H9 (cell line): ENCODE results near the gene FUCA1. TPM values are rescaled to one million over a fixed set of nuclear protein-coding genes. Genes with fewer than 3 reads are reported as not detected.

Source experiments
- DNase-seq: peaks from one replicate; pipeline ENCODE4 v3.0.0-alpha.2; 2017
- H2AFZ ChIP-seq: one replicate; pipeline ENCODE4 v1.6.1; 2013; ENCODE audit warnings: mild to moderate bottlenecking, low read length, control low read depth, moderate library complexity
- H2AK5ac ChIP-seq: 2 replicates; pipeline ENCODE4 v1.6.1; 2013; ENCODE audit warnings: low read length, control low read depth, mixed read lengths; ENCODE audit not compliant: insufficient read length
- H2BK120ac ChIP-seq: one replicate; pipeline ENCODE4 v1.6.1; 2013; ENCODE audit warnings: low read depth, mild to moderate bottlenecking, low read length, control low read depth, inconsistent platforms; ENCODE audit not compliant: poor library complexity, severe bottlenecking
- H2BK12ac ChIP-seq: 2 replicates; pipeline ENCODE4 v1.6.1; 2013; ENCODE audit warnings: low read length, control low read depth, mixed read lengths, low read depth; ENCODE audit not compliant: insufficient read length
- H2BK15ac ChIP-seq: 2 replicates; pipeline ENCODE4 v1.6.1; 2013; ENCODE audit warnings: low read depth, low read length, control low read depth
- H2BK20ac ChIP-seq: one replicate; pipeline ENCODE4 v1.6.1; 2013; ENCODE audit warnings: low read depth, mild to moderate bottlenecking, low read length, control low read depth, inconsistent platforms; ENCODE audit not compliant: poor library complexity, severe bottlenecking
- H2BK5ac ChIP-seq: 2 replicates; pipeline ENCODE4 v1.6.1; 2013; ENCODE audit warnings: low read length, control low read depth, mixed read lengths; ENCODE audit not compliant: insufficient read length
- H3K14ac ChIP-seq: 2 replicates; pipeline ENCODE4 v1.6.1; 2013; ENCODE audit warnings: low read length, control low read depth; ENCODE audit not compliant: insufficient read depth
- H3K18ac ChIP-seq: 2 replicates; pipeline ENCODE4 v1.6.1; 2013; ENCODE audit warnings: low read depth, mild to moderate bottlenecking, mixed read lengths, low read length, control low read depth; ENCODE audit not compliant: insufficient read length
- H3K23ac ChIP-seq: 2 replicates; pipeline ENCODE4 v1.6.1; 2013; ENCODE audit warnings: low read length, control low read depth, mixed read lengths, low read depth; ENCODE audit not compliant: insufficient read length
- H3K23me2 ChIP-seq: 2 replicates; pipeline ENCODE4 v1.6.1; 2013; ENCODE audit warnings: low read depth, mild to moderate bottlenecking, mixed read lengths, low read length, control low read depth; ENCODE audit not compliant: insufficient read length, poor library complexity, severe bottlenecking
- H3K27ac ChIP-seq: 2 replicates; pipeline ENCODE4 v1.5.1; 2013; ENCODE audit warnings: low read length, control low read depth, mixed read lengths, low read depth; ENCODE audit not compliant: insufficient read length
- H3K27me3 ChIP-seq: 2 replicates; pipeline ENCODE4 v1.6.1; 2013; ENCODE audit warnings: low read length, control low read depth, inconsistent platforms; ENCODE audit not compliant: insufficient read depth
- H3K4ac ChIP-seq: 2 replicates; pipeline ENCODE4 v1.6.1; 2013; ENCODE audit warnings: low read depth, mild to moderate bottlenecking, control low read depth, inconsistent platforms, low read length, moderate library complexity
- H3K4me1 ChIP-seq: 2 replicates; pipeline ENCODE4 v1.6.1; 2013; ENCODE audit warnings: low read length, control low read depth, inconsistent platforms; ENCODE audit not compliant: insufficient read depth
- H3K4me2 ChIP-seq: 2 replicates; pipeline ENCODE4 v1.6.1; 2013; ENCODE audit warnings: low read length, control low read depth, mixed read lengths; ENCODE audit not compliant: insufficient read length, insufficient read depth
- H3K56ac ChIP-seq: 2 replicates; pipeline ENCODE4 v1.6.1; 2013; ENCODE audit warnings: low read depth, mild to moderate bottlenecking, mixed read lengths, low read length, control low read depth; ENCODE audit not compliant: insufficient read length
- H3K79me1 ChIP-seq: 2 replicates; pipeline ENCODE4 v1.6.1; 2013; ENCODE audit warnings: low read depth, mild to moderate bottlenecking, moderate library complexity, low read length, control low read depth, inconsistent platforms; ENCODE audit not compliant: insufficient read depth, poor library complexity, severe bottlenecking
- H3K79me2 ChIP-seq: 2 replicates; pipeline ENCODE4 v1.6.1; 2013; ENCODE audit warnings: low read length, control low read depth, inconsistent platforms; ENCODE audit not compliant: insufficient read depth
- H3K9ac ChIP-seq: 2 replicates; pipeline ENCODE4 v1.6.1; 2013; ENCODE audit warnings: low read length, control low read depth, mixed read lengths; ENCODE audit not compliant: insufficient read length; ENCODE audit errors: extremely low read depth
- H3K9me3 ChIP-seq: one replicate; pipeline ENCODE4 v1.6.1; 2013; ENCODE audit warnings: low read depth, low read length, inconsistent platforms; ENCODE audit not compliant: control insufficient read depth
- H3T11ph ChIP-seq: one replicate; pipeline ENCODE4 v1.6.1; 2013; ENCODE audit warnings: mild to moderate bottlenecking, low read length, control low read depth, inconsistent platforms
- H4K20me1 ChIP-seq: one replicate; pipeline ENCODE4 v1.6.1; 2013; ENCODE audit not compliant: control insufficient read depth, insufficient read length, insufficient read depth
- H4K5ac ChIP-seq: 2 replicates; pipeline ENCODE4 v1.6.1; 2013; ENCODE audit warnings: low read depth, mild to moderate bottlenecking, mixed read lengths, low read length, control low read depth; ENCODE audit not compliant: insufficient read length
- H4K8ac ChIP-seq: replicated peaks from 2 replicates; pipeline ENCODE4 v1.6.1; 2013; ENCODE audit warnings: low read length, control low read depth, mixed read lengths, low read depth; ENCODE audit not compliant: insufficient read length
- H4K91ac ChIP-seq: 2 replicates; pipeline ENCODE4 v1.6.1; 2013; ENCODE audit warnings: low read depth, mild to moderate bottlenecking, moderate library complexity, mixed read lengths, low read length, control low read depth; ENCODE audit not compliant: insufficient read length
- H3K27ac Mint-ChIP-seq, 3 experiments: 2 replicates in 2 of 3; 3 replicates in 1 of 3; pipeline ENCODE4 v1.8.0; 2020 to 2021; ENCODE audit warnings: mixed read lengths in 3 of 3, mild to moderate bottlenecking in 1 of 3, moderate library complexity in 1 of 3
- H3K27me3 Mint-ChIP-seq: 2 replicates; pipeline ENCODE4 v1.8.0; 2021; ENCODE audit warnings: low read depth, mild to moderate bottlenecking, moderate library complexity, mixed read lengths
- H3K36me3 Mint-ChIP-seq, 3 experiments: 2 replicates in 2 of 3; 3 replicates in 1 of 3; pipeline ENCODE4 v1.8.0; 2020 to 2021; ENCODE audit warnings: low read depth in 3 of 3, mixed read lengths in 3 of 3; ENCODE audit not compliant: insufficient read depth in 1 of 3
- H3K4me1 Mint-ChIP-seq, 2 experiments: 2 replicates each; pipeline ENCODE4 v1.8.0; 2020; ENCODE audit warnings: mixed read lengths in 2 of 2
- H3K4me3 Mint-ChIP-seq, 2 experiments: 2 replicates in 1 of 2; 3 replicates in 1 of 2; pipeline ENCODE4 v1.8.0; 2020 to 2021; ENCODE audit warnings: mild to moderate bottlenecking in 2 of 2, mixed read lengths in 2 of 2, moderate library complexity in 1 of 2
- H3K9me3 Mint-ChIP-seq, 2 experiments: 2 replicates in 1 of 2; 3 replicates in 1 of 2; pipeline ENCODE4 v1.8.0; 2020; ENCODE audit warnings: mild to moderate bottlenecking in 2 of 2, mixed read lengths in 2 of 2, moderate library complexity in 1 of 2
- CTCF ChIP-seq: fragments of 200-600 bp; sonication (generic); conservative IDR thresholded peaks from 3 replicates; pipeline ENCODE4 v1.8.0; 2021; ENCODE audit warnings: antibody characterized with exemption, mild to moderate bottlenecking
- WGBS: extraction: QIAGEN DNeasy Blood & Tissue Kit; methylation state at CpG from one replicate; pipeline ENCODE4 v1.1.7; 2013; ENCODE audit warnings: missing lambda C conversion rate, low lambda C conversion rate, mixed read lengths; ENCODE audit not compliant: insufficient read length; ENCODE audit errors: extremely low coverage; 5-methylcytosine and 5-hydroxymethylcytosine counted together
- total RNA-seq: library from RNA; stranded (reverse); gene quantifications from 2 replicates; pipeline ENCODE4 v1.2.1, GENCODE V29; 2021

FUCA1 gene
- total RNA-seq, 1 experiment from 2014 or later: 9.1 TPM

GRCh38 chr1:23804183-23804835 is 63.8 kb downstream of the FUCA1 start:
- H3K4me3 Mint-ChIP-seq: no peak overlapping the region
- Histone ChIP-seq H2AFZ (no peak overlapping the region), H4K20me1 (no peaks in the 10 kb centered on the region), H3K23me2 (peaks cover 11% of the 10 kb centered on the region), H4K5ac (no peak overlapping the region), H2BK5ac (no peak overlapping the region), H3K27ac (no peak overlapping the region), H3K4me2 (no peak overlapping the region), H3K4ac (no peak overlapping the region), H2BK120ac (no peak overlapping the region), H3T11ph (no peak overlapping the region), H4K91ac (no peak overlapping the region), H3K9ac (no peak overlapping the region), H3K56ac (no peak overlapping the region), H3K79me1 (no peaks in the 10 kb centered on the region), H2BK15ac (no peak overlapping the region), H3K9me3 (no peaks in the 10 kb centered on the region), H3K79me2 (no peaks in the 10 kb centered on the region), H3K23ac (no peak overlapping the region), H3K27me3 (no peaks in the 10 kb centered on the region), H2AK5ac (no peak overlapping the region), H3K14ac (no peak overlapping the region), H2BK12ac (no peak overlapping the region), H3K4me1 (no peaks in the 10 kb centered on the region; the same call in 1 of the 2 replicates), H4K8ac (no peak overlapping the region), H2BK20ac (no peak overlapping the region), H3K18ac (no peak overlapping the region)
- no peak for DNase-seq
- H3K4me1 Mint-ChIP-seq: peaks cover 5 to 8% of the 10 kb centered on the region in 2 experiments
- no peaks in the 10 kb centered on the region for H3K9me3 Mint-ChIP-seq
- peaks cover 0 to 6% (median 4%) of the 10 kb centered on the region in 3 experiments; a peak in 2 of 7 replicates for H3K36me3 Mint-ChIP-seq
- no CpG with 5 or more reads among the region's 7 CpGs for WGBS
- H3K27ac Mint-ChIP-seq: no peak overlapping the region
- H3K27me3 Mint-ChIP-seq: peaks cover 11% of the 10 kb centered on the region
- TF ChIP-seq CTCF: peak; percentile 38; the same call in 1 of the 3 replicates
